HEK293 (cell line): ENCODE results near the gene LRRN4CL.

ENCODE experiments used
- KLF16 ChIP-seq: fragments of 450-650 bp; formaldehyde crosslinking; IDR thresholded peaks from 2 replicates; pipeline ENCODE4 v1.5.1; 2017; ENCODE audit warnings: missing biosample characterization, missing genetic modification characterization
- SALL2 ChIP-seq: fragments of 450-650 bp; formaldehyde crosslinking; IDR thresholded peaks from 2 replicates; pipeline ENCODE4 v1.5.0; 2017; ENCODE audit warnings: missing biosample characterization, mild to moderate bottlenecking, missing genetic modification characterization, borderline replicate concordance
- YY1 ChIP-seq: fragments of 450-650 bp; formaldehyde crosslinking; IDR thresholded peaks from 2 replicates; pipeline ENCODE4 v1.5.1; 2018; ENCODE audit warnings: missing biosample characterization, missing genetic modification characterization
- ZNF138 ChIP-seq: fragments of 450-650 bp; formaldehyde crosslinking; IDR thresholded peaks from 2 replicates; pipeline ENCODE4 v1.5.1; 2016; ENCODE audit warnings: missing biosample characterization, missing genetic modification characterization, borderline replicate concordance
- ZNF214 ChIP-seq: fragments of 450-650 bp; formaldehyde crosslinking; IDR thresholded peaks from 2 replicates; pipeline ENCODE4 v1.5.1; 2017; ENCODE audit warnings: missing biosample characterization, mild to moderate bottlenecking, missing genetic modification characterization, borderline replicate concordance
- ZNF266 ChIP-seq: fragments of 450-650 bp; formaldehyde crosslinking; IDR thresholded peaks from 2 replicates; pipeline ENCODE4 v1.5.1; 2016; ENCODE audit warnings: missing biosample characterization, missing genetic modification characterization, low read depth
- ZNF274 ChIP-seq, 2 experiments: fragments of 200-500 bp in 1 of 2; fragments of 450-650 bp in 1 of 2; sonication (Bioruptor generic) in 1 of 2; formaldehyde crosslinking in 1 of 2; IDR thresholded peaks; 2 replicates each; pipeline versions ENCODE4 v1.5.1 to v1.6.1; 2014 to 2016; ENCODE audit warnings: borderline replicate concordance in 1 of 2, inconsistent platforms in 1 of 2, low read length in 1 of 2, missing biosample characterization in 1 of 2, missing genetic modification characterization in 1 of 2
- ZNF362 ChIP-seq: fragments of 450-650 bp; formaldehyde crosslinking; IDR thresholded peaks from 2 replicates; pipeline ENCODE4 v1.5.1; 2016; ENCODE audit warnings: missing biosample characterization, missing genetic modification characterization
- ZNF398 ChIP-seq: fragments of 450-650 bp; formaldehyde crosslinking; IDR thresholded peaks from 2 replicates; pipeline ENCODE4 v1.5.1; 2017; ENCODE audit warnings: missing biosample characterization, missing genetic modification characterization
- ZNF664 ChIP-seq: fragments of 450-650 bp; formaldehyde crosslinking; IDR thresholded peaks from 2 replicates; pipeline ENCODE4 v1.5.1; 2016; ENCODE audit warnings: missing biosample characterization, missing genetic modification characterization
- TF ChIP-seq, protein P1 (sequence below): fragments of 450-650 bp; formaldehyde crosslinking; IDR thresholded peaks from 2 replicates; pipeline ENCODE4 v1.5.1; 2016; ENCODE audit warnings: missing biosample characterization, missing genetic modification characterization
- TF ChIP-seq, protein P2 (sequence below): fragments of 450-650 bp; IDR thresholded peaks from 2 replicates; pipeline ENCODE4 v1.5.1; 2018; ENCODE audit warnings: missing biosample characterization, mild to moderate bottlenecking, missing genetic modification characterization
- TF ChIP-seq, protein P3 (sequence below): fragments of 450-650 bp; formaldehyde crosslinking; IDR thresholded peaks from 2 replicates; pipeline ENCODE4 v1.5.1; 2016; ENCODE audit warnings: missing biosample characterization, missing genetic modification characterization
- TF ChIP-seq, protein P4 (sequence below): fragments of 450-650 bp; formaldehyde crosslinking; IDR thresholded peaks from 2 replicates; pipeline ENCODE4 v1.5.1; 2016; ENCODE audit warnings: missing biosample characterization, missing genetic modification characterization

GRCh38 chr11:62716816-62717215 lies 27.5 kb upstream of the LRRN4CL start:
- TF ChIP-seq ZNF266 (tag by site-specific recombination) (no peak), ZNF274 (IDR thresholded peaks at IDR 0.05; ENCODE audit: low read length) (no peak), ZNF274 (tag by site-specific recombination; IDR thresholded peaks at IDR 0.05; ENCODE audit: borderline replicate concordance) (no peak), SALL2 (tag by site-specific recombination) (no peak), ZNF138 (tag by site-specific recombination) (no peak), YY1 (tag by site-specific recombination) (no peak), ZNF214 (tag by site-specific recombination) (no peak), ZNF664 (tag by site-specific recombination) (no peak), KLF16 (tag by site-specific recombination) (no peak), ZNF362 (tag by site-specific recombination) (no peak), ZNF398 (no peak)
- TF ChIP-seq, protein P1, sequence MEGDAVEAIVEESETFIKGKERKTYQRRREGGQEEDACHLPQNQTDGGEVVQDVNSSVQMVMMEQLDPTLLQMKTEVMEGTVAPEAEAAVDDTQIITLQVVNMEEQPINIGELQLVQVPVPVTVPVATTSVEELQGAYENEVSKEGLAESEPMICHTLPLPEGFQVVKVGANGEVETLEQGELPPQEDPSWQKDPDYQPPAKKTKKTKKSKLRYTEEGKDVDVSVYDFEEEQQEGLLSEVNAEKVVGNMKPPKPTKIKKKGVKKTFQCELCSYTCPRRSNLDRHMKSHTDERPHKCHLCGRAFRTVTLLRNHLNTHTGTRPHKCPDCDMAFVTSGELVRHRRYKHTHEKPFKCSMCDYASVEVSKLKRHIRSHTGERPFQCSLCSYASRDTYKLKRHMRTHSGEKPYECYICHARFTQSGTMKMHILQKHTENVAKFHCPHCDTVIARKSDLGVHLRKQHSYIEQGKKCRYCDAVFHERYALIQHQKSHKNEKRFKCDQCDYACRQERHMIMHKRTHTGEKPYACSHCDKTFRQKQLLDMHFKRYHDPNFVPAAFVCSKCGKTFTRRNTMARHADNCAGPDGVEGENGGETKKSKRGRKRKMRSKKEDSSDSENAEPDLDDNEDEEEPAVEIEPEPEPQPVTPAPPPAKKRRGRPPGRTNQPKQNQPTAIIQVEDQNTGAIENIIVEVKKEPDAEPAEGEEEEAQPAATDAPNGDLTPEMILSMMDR (tag by site-specific recombination): no peak
- TF ChIP-seq, protein P2, sequence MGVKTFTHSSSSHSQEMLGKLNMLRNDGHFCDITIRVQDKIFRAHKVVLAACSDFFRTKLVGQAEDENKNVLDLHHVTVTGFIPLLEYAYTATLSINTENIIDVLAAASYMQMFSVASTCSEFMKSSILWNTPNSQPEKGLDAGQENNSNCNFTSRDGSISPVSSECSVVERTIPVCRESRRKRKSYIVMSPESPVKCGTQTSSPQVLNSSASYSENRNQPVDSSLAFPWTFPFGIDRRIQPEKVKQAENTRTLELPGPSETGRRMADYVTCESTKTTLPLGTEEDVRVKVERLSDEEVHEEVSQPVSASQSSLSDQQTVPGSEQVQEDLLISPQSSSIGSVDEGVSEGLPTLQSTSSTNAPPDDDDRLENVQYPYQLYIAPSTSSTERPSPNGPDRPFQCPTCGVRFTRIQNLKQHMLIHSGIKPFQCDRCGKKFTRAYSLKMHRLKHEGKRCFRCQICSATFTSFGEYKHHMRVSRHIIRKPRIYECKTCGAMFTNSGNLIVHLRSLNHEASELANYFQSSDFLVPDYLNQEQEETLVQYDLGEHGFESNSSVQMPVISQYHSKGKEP (tag by site-specific recombination): no peak
- TF ChIP-seq, protein P3, sequence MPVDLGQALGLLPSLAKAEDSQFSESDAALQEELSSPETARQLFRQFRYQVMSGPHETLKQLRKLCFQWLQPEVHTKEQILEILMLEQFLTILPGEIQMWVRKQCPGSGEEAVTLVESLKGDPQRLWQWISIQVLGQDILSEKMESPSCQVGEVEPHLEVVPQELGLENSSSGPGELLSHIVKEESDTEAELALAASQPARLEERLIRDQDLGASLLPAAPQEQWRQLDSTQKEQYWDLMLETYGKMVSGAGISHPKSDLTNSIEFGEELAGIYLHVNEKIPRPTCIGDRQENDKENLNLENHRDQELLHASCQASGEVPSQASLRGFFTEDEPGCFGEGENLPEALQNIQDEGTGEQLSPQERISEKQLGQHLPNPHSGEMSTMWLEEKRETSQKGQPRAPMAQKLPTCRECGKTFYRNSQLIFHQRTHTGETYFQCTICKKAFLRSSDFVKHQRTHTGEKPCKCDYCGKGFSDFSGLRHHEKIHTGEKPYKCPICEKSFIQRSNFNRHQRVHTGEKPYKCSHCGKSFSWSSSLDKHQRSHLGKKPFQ (tag by site-specific recombination): no peak
- TF ChIP-seq, protein P4, sequence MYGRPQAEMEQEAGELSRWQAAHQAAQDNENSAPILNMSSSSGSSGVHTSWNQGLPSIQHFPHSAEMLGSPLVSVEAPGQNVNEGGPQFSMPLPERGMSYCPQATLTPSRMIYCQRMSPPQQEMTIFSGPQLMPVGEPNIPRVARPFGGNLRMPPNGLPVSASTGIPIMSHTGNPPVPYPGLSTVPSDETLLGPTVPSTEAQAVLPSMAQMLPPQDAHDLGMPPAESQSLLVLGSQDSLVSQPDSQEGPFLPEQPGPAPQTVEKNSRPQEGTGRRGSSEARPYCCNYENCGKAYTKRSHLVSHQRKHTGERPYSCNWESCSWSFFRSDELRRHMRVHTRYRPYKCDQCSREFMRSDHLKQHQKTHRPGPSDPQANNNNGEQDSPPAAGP (tag by site-specific recombination): no peak
